ENCODE measurements around the gene AGAP2. TPM values are rescaled to one million over a fixed set of nuclear protein-coding genes. Genes with fewer than 3 reads are reported as not detected.

AGAP2 gene
- total RNA-seq, 1 experiment from 2014 or later: 0.57 TPM

DNA sequence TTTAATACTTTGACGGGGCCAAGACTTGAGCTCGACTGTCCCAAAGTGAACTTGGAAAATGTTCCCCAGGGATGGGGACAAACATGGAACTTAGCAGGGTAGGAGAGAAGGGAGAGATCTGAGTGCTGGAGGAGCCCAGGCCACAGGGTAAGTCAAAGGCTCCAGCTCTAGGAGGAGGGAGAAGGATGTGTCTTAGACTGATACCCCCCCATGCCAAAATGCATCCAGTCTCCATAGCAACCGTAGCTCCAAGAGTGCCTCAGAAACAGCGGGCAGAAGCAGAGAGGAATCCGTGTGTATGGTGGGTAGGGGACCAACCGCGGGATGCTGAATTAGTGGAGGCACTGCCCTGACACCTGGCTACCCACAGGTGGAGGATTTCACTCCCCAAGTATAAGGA, 845 bp upstream of the AGAP2 start:
- Mint-ChIP-seq H3K27ac (ENCODE audit: unreplicated experiment) (no peak overlapping the region), H3K4me1 (ENCODE audit: low read depth, unreplicated experiment) (peaks cover 41% of the 10 kb centered on the region), H3K9me3 (ENCODE audit: low read depth, unreplicated experiment) (no peaks in the 10 kb centered on the region), H3K36me3 (ENCODE audit: insufficient read depth, unreplicated experiment) (peaks cover 5% of the 10 kb centered on the region), H3K4me3 (ENCODE audit: low read depth, unreplicated experiment) (no peak overlapping the region), H3K27me3 (ENCODE audit: unreplicated experiment) (peaks cover 74% of the 10 kb centered on the region)
- CTCF ChIA-PET: interaction anchor here (0.6 kb wide), 1 partner anchor 58 kb away, joined by 3 read pairs; no protein-coding TSS in a partner anchor
- intact Hi-C loops (cut with micrococcal nuclease; ENCODE audit: unreplicated experiment): no loop called here
- DNase-seq: no peak
- BruUV-seq (replicated peaks): no TSS peak
- TF ChIP-seq, protein P1, sequence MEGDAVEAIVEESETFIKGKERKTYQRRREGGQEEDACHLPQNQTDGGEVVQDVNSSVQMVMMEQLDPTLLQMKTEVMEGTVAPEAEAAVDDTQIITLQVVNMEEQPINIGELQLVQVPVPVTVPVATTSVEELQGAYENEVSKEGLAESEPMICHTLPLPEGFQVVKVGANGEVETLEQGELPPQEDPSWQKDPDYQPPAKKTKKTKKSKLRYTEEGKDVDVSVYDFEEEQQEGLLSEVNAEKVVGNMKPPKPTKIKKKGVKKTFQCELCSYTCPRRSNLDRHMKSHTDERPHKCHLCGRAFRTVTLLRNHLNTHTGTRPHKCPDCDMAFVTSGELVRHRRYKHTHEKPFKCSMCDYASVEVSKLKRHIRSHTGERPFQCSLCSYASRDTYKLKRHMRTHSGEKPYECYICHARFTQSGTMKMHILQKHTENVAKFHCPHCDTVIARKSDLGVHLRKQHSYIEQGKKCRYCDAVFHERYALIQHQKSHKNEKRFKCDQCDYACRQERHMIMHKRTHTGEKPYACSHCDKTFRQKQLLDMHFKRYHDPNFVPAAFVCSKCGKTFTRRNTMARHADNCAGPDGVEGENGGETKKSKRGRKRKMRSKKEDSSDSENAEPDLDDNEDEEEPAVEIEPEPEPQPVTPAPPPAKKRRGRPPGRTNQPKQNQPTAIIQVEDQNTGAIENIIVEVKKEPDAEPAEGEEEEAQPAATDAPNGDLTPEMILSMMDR (IDR thresholded peaks at IDR 0.05; ENCODE audit: unreplicated experiment): no peak

DNA sequence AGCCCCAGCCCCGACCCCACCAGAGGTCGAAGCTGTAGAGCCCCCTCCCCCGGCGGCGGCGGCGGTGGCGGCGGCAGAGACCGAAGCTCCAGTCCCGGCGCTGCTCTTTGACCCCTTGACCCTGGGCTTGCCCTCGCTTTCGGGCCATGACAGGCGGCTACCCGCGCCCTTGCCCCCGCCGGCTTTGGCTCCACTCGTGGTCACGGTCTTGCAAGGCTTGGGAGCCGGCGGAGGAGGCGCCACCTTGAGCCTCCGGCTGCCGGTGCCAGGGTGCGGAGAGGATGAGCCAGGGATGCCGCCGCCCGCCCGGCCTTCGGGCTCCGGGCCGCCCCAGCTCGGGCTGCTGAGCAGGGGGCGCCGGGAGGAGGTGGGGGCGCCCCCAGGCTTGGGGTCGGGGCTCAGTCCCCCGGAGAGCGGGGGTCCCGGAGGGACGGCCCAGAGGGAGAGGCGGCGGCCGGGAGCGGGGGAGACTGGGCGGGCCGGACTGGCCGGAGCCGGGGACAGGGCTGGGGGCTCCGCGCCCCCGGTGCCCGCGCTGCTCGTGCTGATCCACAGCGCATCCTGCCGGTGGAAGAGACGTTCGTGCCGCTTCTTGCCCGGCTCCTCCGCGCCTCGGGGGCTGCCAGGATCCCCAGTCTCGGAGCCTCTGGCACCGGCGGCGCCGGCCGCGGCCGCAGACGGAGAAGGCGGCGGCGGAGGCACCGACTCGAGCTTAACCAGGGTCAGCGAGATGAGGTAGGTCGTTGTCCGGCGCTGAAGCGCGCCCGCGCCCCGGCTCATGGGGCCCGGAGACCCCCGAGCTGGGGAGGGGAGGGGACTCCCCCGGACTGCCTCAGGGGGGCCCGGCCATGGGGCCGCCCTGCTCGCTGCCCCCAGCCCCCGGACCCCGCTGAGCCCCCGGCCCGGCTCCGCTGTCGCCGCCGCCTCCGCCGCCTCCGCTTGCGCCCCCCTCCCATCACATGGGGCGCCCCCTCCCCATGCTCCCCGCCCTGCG, 778 bp downstream of the AGAP2 start:
- H3K4me3 Mint-ChIP-seq (ENCODE audit: low read depth, unreplicated experiment): no peak overlapping the region
- peaks cover 35% of the 10 kb centered on the region for H3K4me1 Mint-ChIP-seq (ENCODE audit: low read depth, unreplicated experiment)
- CTCF ChIA-PET: no interaction called here
- intact Hi-C loops (cut with micrococcal nuclease; ENCODE audit: unreplicated experiment): loop anchor here (2.0 kb wide), 1 partner anchor 155 kb away; no protein-coding TSS in a partner anchor
- no peaks in the 10 kb centered on the region for H3K9me3 Mint-ChIP-seq (ENCODE audit: low read depth, unreplicated experiment)
- H3K27ac Mint-ChIP-seq (ENCODE audit: unreplicated experiment): no peak overlapping the region
- no peaks in the 10 kb centered on the region for H3K36me3 Mint-ChIP-seq (ENCODE audit: insufficient read depth, unreplicated experiment)
- TF ChIP-seq, protein P1 (IDR thresholded peaks at IDR 0.05; ENCODE audit: unreplicated experiment): no peak
- no peak for DNase-seq
- BruUV-seq (replicated peaks): no TSS peak
- H3K27me3 Mint-ChIP-seq (ENCODE audit: unreplicated experiment): peaks cover 90% of the 10 kb centered on the region

DNA sequence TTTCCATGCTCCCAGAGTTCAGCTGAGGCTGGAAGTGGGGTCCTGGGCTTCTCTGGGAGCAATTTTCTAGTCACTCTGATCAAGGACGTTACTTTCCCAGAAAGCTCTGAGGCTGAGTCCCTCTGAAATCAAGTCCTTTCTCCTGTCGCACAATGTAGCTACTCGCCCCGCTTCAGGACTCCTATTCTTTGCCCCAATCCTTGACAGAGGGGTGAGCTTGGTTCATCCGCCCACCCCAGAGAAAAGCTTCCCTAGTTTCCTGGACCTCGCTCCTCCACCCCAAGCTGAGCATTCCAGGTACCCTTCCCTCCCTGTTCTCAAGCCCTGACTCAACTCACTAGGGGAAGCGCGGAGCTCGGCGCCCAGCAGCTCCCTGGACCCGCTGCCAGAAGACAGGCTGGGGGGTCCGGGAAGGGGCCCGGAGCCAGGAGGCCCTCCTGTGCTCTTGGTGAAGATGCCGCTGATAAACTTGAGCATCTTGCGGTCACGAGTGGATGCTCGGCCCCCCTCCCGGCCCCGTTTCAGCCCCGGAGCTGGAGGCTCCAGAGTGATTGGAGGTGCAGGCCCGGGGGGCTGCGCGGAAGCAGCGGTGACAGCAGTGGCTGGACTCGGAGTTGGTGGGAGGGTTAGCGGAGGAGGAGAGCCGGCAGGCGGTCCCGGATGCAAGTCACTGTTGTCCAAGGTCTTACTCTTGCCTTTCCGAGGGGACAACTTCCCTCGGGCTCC, 1.6 kb downstream of the AGAP2 start:
- Mint-ChIP-seq H3K4me1 (ENCODE audit: low read depth, unreplicated experiment) (peaks cover 30% of the 10 kb centered on the region), H3K36me3 (ENCODE audit: insufficient read depth, unreplicated experiment) (no peaks in the 10 kb centered on the region), H3K27me3 (ENCODE audit: unreplicated experiment) (peaks cover 92% of the 10 kb centered on the region), H3K27ac (ENCODE audit: unreplicated experiment) (peak overlapping the region; percentile 2), H3K9me3 (ENCODE audit: low read depth, unreplicated experiment) (no peaks in the 10 kb centered on the region), H3K4me3 (ENCODE audit: low read depth, unreplicated experiment) (peak overlapping the region; percentile 57)
- TF ChIP-seq, protein P1 (IDR thresholded peaks at IDR 0.05; ENCODE audit: unreplicated experiment): no peak
- BruUV-seq (replicated peaks): no TSS peak
- DNase-seq: no peak
- CTCF ChIA-PET: interaction anchor here (1.3 to 3.4 kb wide), 3 partner anchors 11 to 154 kb away, joined by 3 to 18 read pairs (median 17); no protein-coding TSS in a partner anchor
- intact Hi-C loops (cut with micrococcal nuclease; ENCODE audit: unreplicated experiment): loop anchor here (2.0 kb wide), 1 partner anchor 154 kb away; no protein-coding TSS in a partner anchor

DNA sequence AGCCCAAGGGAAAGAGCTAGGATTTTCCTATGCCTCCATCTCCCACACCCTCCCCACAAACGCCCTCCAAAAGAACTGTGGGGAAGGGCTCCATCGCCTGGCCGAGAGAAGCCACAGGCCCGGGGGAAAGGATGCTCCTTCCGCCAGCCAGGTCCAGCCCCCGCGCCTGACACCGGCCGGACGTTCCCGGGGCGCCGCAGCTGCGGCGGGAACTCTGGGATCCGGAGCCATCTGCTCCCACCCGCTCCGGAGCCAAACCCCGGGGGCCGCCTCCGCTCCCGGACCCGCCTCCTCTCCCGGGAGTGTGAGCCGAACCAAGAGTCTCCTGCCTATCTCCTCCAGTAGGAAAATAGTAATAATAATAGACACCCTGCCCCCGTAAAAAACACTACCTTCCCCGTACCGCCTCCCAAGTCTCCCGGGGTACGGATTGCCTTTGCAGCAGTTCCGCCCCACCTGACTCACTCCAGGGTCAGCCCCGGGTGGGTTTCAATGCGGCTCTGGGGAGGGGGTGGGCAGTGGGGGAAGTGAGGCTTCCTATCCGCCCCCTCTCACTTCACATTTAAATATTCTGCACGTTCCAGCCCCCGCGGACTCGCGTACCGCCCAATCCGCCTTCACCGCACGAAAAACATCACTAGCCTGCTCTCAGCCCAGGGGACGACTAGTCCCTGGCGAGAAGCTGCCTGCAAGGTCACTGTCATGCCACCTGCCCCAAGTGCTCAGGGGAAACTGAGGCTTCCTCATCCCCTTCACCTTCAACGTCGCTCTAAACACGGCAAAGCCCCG, 2.4 kb downstream of the AGAP2 start:
- Mint-ChIP-seq H3K9me3 (ENCODE audit: low read depth, unreplicated experiment) (no peaks in the 10 kb centered on the region), H3K36me3 (ENCODE audit: insufficient read depth, unreplicated experiment) (no peaks in the 10 kb centered on the region), H3K4me1 (ENCODE audit: low read depth, unreplicated experiment) (peaks cover 28% of the 10 kb centered on the region), H3K27me3 (ENCODE audit: unreplicated experiment) (peaks cover 92% of the 10 kb centered on the region), H3K4me3 (ENCODE audit: low read depth, unreplicated experiment) (peak overlapping the region; percentile 57), H3K27ac (ENCODE audit: unreplicated experiment) (peak overlapping the region; percentile 2)
- BruUV-seq (replicated peaks): no TSS peak
- TF ChIP-seq, protein P1 (IDR thresholded peaks at IDR 0.05; ENCODE audit: unreplicated experiment): no peak
- DNase-seq: peak; percentile 48
- intact Hi-C loops (cut with micrococcal nuclease; ENCODE audit: unreplicated experiment): loop anchor here (2.0 kb wide), 1 partner anchor 153 kb away; no protein-coding TSS in a partner anchor
- CTCF ChIA-PET: interaction anchor here (0.7 to 3.4 kb wide), 6 partner anchors 9 to 153 kb away, joined by 3 to 18 read pairs (median 6); partner anchors contain the start of gene TSPAN31
